ENCODE measurements around the gene RNF223.

GRCh38 chr1:1042835-1043234, 31.3 kb downstream of the RNF223 start:
- TF ChIP-seq CTCF (IDR thresholded peaks at IDR 0.05) (no peak), POLR2A (IDR thresholded peaks at IDR 0.05) (no peak)
